Osteoblast (primary cell): ENCODE data around the gene MAZ. TPM values are rescaled to one million over a fixed set of nuclear protein-coding genes. Genes with fewer than 3 reads are reported as not detected.
A peak's percentile ranks its signal among the peaks of the same experiment; 100 is the strongest.
"Not testable (repeated sequence)": the region's sequence is repeated elsewhere in the genome, so short reads cannot be mapped to it uniquely, and the experiment has no call there.

Experiments used
- DNase-seq: peaks from one replicate; pipeline ENCODE4 v3.0.0; 2011; ENCODE audit warnings: low spot score, mixed read lengths; ENCODE audit not compliant: insufficient read length; ENCODE audit errors: missing footprints
- H2AFZ ChIP-seq: 2 replicates; pipeline ENCODE4 v1.6.0; 2011; ENCODE audit warnings: mild to moderate bottlenecking, low read length
- H3K27ac ChIP-seq: 2 replicates; pipeline ENCODE4 v1.5.1; 2011; ENCODE audit warnings: mild to moderate bottlenecking, low read depth, low read length, moderate library complexity
- H3K27me3 ChIP-seq: 2 replicates; pipeline ENCODE4 v1.6.0; 2012; ENCODE audit warnings: mild to moderate bottlenecking, control low read depth, inconsistent platforms, low read length, moderate library complexity; ENCODE audit not compliant: insufficient read depth
- H3K36me3 ChIP-seq: 2 replicates; pipeline ENCODE4 v1.5.1; 2011; ENCODE audit warnings: mild to moderate bottlenecking, low read length, control low read depth, moderate library complexity; ENCODE audit not compliant: insufficient read depth
- H3K4me1 ChIP-seq: 2 replicates; pipeline ENCODE4 v1.5.1; 2011; ENCODE audit warnings: mild to moderate bottlenecking, low read length, control low read depth, moderate library complexity; ENCODE audit not compliant: insufficient read depth
- H3K4me2 ChIP-seq: 2 replicates; pipeline ENCODE4 v1.6.0; 2011; ENCODE audit warnings: mild to moderate bottlenecking, low read length; ENCODE audit not compliant: insufficient read depth
- H3K4me3 ChIP-seq: fragments of 200-600 bp; sonication (generic); 3 replicates; pipeline ENCODE4 v1.5.1; 2012; ENCODE audit warnings: mild to moderate bottlenecking, low read length, inconsistent platforms; ENCODE audit not compliant: insufficient read depth
- H3K79me2 ChIP-seq: 2 replicates; pipeline ENCODE4 v1.6.0; 2012; ENCODE audit warnings: mild to moderate bottlenecking, low read length, control low read depth, inconsistent platforms; ENCODE audit not compliant: insufficient read depth
- H3K9me3 ChIP-seq: 2 replicates; pipeline ENCODE4 v1.5.1; 2011; ENCODE audit warnings: low read depth, low read length, control low read depth
- H4K20me1 ChIP-seq: 2 replicates; pipeline ENCODE4 v1.6.0; 2012; ENCODE audit warnings: mild to moderate bottlenecking, low read length, control low read depth; ENCODE audit not compliant: insufficient read depth
- total RNA-seq: library from RNA; depleted of rRNA; stranded (reverse); fragments of >200 nt; gene quantifications from 2 replicates; pipeline ENCODE4 v1.2.3, GENCODE V29; 2012
- TF ChIP-seq, protein P1 (sequence below): IDR thresholded peaks from 2 replicates; pipeline ENCODE4 v1.5.1; 2011; ENCODE audit warnings: mild to moderate bottlenecking, low read depth, low read length, moderate library complexity; ENCODE audit errors: extremely low read depth

Gene MAZ
- total RNA-seq, 1 donor, result 267 TPM

DNA sequence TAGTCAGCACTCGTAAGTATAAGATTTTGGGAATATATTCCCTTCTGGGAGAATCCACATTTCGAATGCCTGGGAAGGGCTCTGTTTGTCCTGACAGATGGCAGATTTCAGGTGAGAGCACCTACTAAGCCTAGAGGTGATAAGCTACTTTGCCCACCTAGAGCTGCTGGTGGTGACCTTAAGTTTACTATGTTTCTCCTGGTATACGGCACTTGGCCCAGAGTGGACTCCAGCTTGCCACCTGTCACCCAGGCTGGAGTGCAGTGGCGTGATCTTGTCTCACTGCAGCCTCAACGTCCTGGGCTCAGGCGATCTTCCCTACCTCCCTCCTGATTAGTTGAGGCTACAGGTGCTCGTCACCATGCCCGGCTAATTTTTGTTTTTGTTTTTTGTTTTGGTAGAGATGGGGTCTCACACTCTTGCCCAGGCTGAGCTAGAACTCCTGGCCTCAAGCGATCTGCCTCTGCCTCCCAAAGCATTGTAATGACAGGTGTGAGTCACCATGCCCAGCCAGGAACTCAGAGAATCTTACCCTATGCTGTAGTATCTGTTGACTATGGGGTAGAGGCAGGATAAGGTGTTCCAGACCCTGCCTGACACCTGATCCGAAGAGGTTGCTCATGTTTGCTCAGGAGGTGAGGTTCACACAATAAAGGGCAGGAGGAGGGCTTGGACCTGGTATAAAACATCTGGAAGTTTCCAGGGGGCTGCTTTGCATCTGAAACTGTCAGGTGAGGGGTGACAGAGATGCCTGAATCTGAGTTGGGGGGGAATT is 28.6 kb upstream of the MAZ start, which contains the start of gene ZG16:
Gene ZG16 (plus strand): TSS at position 681 of the 775 bp plus-strand sequence. CDS start 1,011 bp downstream, outside the sequence.
- H3K4me1 ChIP-seq, result no peaks in the 10 kb centered on the region
- peaks cover 21% of the 10 kb centered on the region for H3K27me3 ChIP-seq
- H3K4me2 ChIP-seq, result no peak within 1 kb of the TSS
- H3K4me3 ChIP-seq, result no peak within 1 kb of the TSS
- no peak within 1 kb of the TSS for H2AFZ ChIP-seq
- peak; percentile 11 for DNase-seq
- H4K20me1 ChIP-seq, result no peaks in the 10 kb centered on the region
- no peak within 1 kb of the TSS for H3K27ac ChIP-seq
- no peaks in the 10 kb centered on the region for H3K36me3 ChIP-seq
- H3K79me2 ChIP-seq, result no peaks in the 10 kb centered on the region
- TF ChIP-seq, protein P1, sequence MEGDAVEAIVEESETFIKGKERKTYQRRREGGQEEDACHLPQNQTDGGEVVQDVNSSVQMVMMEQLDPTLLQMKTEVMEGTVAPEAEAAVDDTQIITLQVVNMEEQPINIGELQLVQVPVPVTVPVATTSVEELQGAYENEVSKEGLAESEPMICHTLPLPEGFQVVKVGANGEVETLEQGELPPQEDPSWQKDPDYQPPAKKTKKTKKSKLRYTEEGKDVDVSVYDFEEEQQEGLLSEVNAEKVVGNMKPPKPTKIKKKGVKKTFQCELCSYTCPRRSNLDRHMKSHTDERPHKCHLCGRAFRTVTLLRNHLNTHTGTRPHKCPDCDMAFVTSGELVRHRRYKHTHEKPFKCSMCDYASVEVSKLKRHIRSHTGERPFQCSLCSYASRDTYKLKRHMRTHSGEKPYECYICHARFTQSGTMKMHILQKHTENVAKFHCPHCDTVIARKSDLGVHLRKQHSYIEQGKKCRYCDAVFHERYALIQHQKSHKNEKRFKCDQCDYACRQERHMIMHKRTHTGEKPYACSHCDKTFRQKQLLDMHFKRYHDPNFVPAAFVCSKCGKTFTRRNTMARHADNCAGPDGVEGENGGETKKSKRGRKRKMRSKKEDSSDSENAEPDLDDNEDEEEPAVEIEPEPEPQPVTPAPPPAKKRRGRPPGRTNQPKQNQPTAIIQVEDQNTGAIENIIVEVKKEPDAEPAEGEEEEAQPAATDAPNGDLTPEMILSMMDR, result no peak
- no peaks in the 10 kb centered on the region for H3K9me3 ChIP-seq

DNA sequence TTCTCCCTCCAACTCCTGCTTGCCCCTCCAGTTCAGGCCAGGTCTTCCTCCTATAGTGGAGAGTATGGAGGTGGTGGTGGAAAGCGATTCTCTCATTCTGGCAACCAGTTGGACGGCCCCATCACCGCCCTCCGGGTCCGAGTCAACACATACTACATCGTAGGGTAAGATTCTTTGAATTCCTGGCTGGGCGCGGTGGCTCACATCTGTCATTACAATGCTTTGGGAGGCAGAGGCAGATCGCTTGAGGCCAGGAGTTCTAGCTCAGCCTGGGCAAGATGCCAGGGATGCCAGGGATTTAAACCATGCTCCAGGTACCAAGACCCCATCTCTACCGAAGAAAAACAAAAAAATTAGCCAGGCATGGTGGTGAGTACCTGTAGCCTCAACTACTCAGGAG is 26.9 kb upstream of the MAZ start:
- H3K27me3 ChIP-seq, result peaks cover 21% of the 10 kb centered on the region
- H2AFZ ChIP-seq, result no peak overlapping the region
- no peaks in the 10 kb centered on the region for H3K4me1 ChIP-seq

DNA sequence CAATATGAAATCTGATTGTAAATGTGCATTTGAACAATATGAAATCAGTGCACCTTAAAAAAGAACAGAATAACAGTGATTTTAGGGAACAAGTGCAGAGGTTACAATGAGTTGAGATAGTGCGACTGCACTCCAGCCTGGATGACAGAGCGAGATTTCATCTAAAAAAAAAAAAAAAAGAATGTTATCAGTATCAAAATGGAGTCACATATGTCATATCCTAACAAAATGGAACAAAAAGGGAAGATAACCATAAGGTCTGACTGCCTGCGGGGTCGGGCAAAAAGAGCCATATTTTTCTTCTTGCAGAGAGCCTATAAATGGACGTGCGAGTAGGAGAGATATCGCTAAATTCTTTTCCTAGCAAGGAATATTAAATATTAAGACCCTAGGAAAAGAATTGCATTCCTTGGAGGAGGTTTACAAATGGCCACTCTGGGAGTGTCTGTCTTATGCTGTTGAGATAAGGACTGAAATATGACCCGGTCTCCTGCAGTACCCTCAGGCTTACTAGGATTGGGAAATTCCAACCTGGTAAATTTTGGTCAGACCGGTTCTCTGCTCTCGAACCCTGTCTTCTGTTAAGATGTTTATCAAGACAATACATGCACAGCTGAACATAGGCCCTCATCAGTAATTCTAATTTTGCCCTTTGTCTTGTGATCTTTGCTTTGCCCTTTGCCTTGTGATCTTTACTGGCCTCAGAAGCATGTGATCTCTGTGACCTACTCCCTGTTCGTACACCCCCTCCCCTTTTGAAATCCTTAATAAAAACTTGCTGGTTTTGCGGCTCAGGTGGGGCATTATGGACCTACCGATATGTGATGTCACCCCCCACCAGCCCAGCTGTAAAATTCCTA is 23.0 kb upstream of the MAZ start:
- not testable (repeated sequence) for H3K27ac ChIP-seq, H3K79me2 ChIP-seq, H2AFZ ChIP-seq, H3K9me3 ChIP-seq, H3K4me2 ChIP-seq, H4K20me1 ChIP-seq, H3K4me1 ChIP-seq, H3K4me3 ChIP-seq, DNase-seq, H3K36me3 ChIP-seq
- H3K27me3 ChIP-seq, result peaks cover 21% of the 10 kb centered on the region

More for the DNA sequence above, 26.9 kb upstream of the MAZ start:
- no peaks in the 10 kb centered on the region for H3K79me2 ChIP-seq
- no peak overlapping the region for H3K4me2 ChIP-seq
- H3K36me3 ChIP-seq, result no peaks in the 10 kb centered on the region
- no peak for DNase-seq
- TF ChIP-seq, protein P1, result no peak
- H3K27ac ChIP-seq, result no peak overlapping the region
- no peaks in the 10 kb centered on the region for H4K20me1 ChIP-seq
- H3K4me3 ChIP-seq, result no peak overlapping the region
- no peaks in the 10 kb centered on the region for H3K9me3 ChIP-seq

DNA sequence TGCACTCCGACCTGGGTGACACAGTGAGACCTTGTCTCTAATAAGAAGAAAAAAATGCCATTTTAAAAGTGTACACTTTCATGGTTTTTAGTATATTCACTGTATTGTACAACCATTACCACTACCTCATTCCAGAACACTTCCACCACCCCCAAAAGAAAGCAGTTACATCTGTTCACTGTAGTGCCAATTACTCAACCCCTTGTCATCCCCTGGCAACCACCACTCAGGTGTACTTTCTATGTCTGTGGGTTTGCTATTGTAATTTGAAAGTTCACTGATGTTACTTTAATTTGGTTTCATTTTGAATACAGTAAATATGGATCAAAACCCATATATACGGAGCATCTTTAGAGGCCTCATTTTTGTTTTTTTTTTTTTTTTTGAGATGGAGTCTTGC is 22.2 kb upstream of the MAZ start:
- Histone ChIP-seq H3K9me3 (no peaks in the 10 kb centered on the region), H3K27ac (no peak overlapping the region), H3K4me2 (no peak overlapping the region), H3K27me3 (peaks cover 18% of the 10 kb centered on the region), H4K20me1 (no peaks in the 10 kb centered on the region), H3K36me3 (no peaks in the 10 kb centered on the region), H3K4me3 (no peak overlapping the region), H3K4me1 (peaks cover 7% of the 10 kb centered on the region), H2AFZ (no peak overlapping the region), H3K79me2 (no peaks in the 10 kb centered on the region)
- TF ChIP-seq, protein P1, result no peak
- DNase-seq, result no peak
